HEK293 (cell line): Measurements from ENCODE around the gene TM9SF3.
A peak's percentile ranks its signal among the peaks of the same experiment; 100 is the strongest.

Experiments used
- GLI2 ChIP-seq: fragments of 450-650 bp; formaldehyde crosslinking; IDR thresholded peaks from 2 replicates; pipeline ENCODE4; 2017; ENCODE audit warnings: missing biosample characterization, missing genetic modification characterization, low read depth, borderline replicate concordance
- IKZF3 ChIP-seq: fragments of 450-650 bp; IDR thresholded peaks from 2 replicates; pipeline ENCODE4 v1.5.0; 2018; ENCODE audit warnings: missing biosample characterization, mild to moderate bottlenecking, missing genetic modification characterization, moderate library complexity
- SP3 ChIP-seq: fragments of 450-650 bp; formaldehyde crosslinking; IDR thresholded peaks from 2 replicates; pipeline ENCODE4 v1.5.1; 2016; ENCODE audit warnings: missing biosample characterization, missing genetic modification characterization
- ZBTB1 ChIP-seq: fragments of 450-650 bp; formaldehyde crosslinking; IDR thresholded peaks from 2 replicates; pipeline ENCODE4 v1.5.1; 2016; ENCODE audit warnings: missing biosample characterization, missing genetic modification characterization
- ZNF114 ChIP-seq: fragments of 450-650 bp; formaldehyde crosslinking; IDR thresholded peaks from 2 replicates; pipeline ENCODE4 v1.5.0; 2017; ENCODE audit warnings: missing biosample characterization, missing genetic modification characterization
- ZNF23 ChIP-seq: fragments of 450-650 bp; formaldehyde crosslinking; IDR thresholded peaks from 2 replicates; pipeline ENCODE4 v1.5.1; 2016; ENCODE audit warnings: missing biosample characterization, missing genetic modification characterization, borderline replicate concordance
- ZNF248 ChIP-seq: fragments of 450-650 bp; formaldehyde crosslinking; IDR thresholded peaks from 2 replicates; pipeline ENCODE4 v1.5.1; 2017; ENCODE audit warnings: missing biosample characterization, missing genetic modification characterization
- ZNF274 ChIP-seq, 2 experiments: fragments of 200-500 bp in 1 of 2; fragments of 450-650 bp in 1 of 2; sonication (Bioruptor generic) in 1 of 2; formaldehyde crosslinking in 1 of 2; IDR thresholded peaks; 2 replicates each; pipeline versions ENCODE4 v1.5.1 to v1.6.1; 2014 to 2016; ENCODE audit warnings: borderline replicate concordance in 1 of 2, inconsistent platforms in 1 of 2, low read length in 1 of 2, missing biosample characterization in 1 of 2, missing genetic modification characterization in 1 of 2
- ZNF37A ChIP-seq: fragments of 450-650 bp; IDR thresholded peaks from 2 replicates; pipeline ENCODE4 v1.5.1; 2018; ENCODE audit warnings: missing biosample characterization, missing genetic modification characterization
- ZNF423 ChIP-seq: fragments of 450-650 bp; formaldehyde crosslinking; IDR thresholded peaks from 2 replicates; pipeline ENCODE4 v1.5.1; 2016; ENCODE audit warnings: missing biosample characterization, missing genetic modification characterization
- ZNF521 ChIP-seq: fragments of 450-650 bp; formaldehyde crosslinking; IDR thresholded peaks from 2 replicates; pipeline ENCODE4 v1.5.1; 2017; ENCODE audit warnings: missing biosample characterization, mild to moderate bottlenecking, missing genetic modification characterization
- ZNF529 ChIP-seq: fragments of 450-650 bp; formaldehyde crosslinking; IDR thresholded peaks from 2 replicates; pipeline ENCODE4 v1.5.1; 2017; ENCODE audit warnings: missing genetic modification characterization, missing biosample characterization; ENCODE audit not compliant: insufficient replicate concordance
- ZNF544 ChIP-seq: fragments of 450-650 bp; formaldehyde crosslinking; IDR thresholded peaks from 2 replicates; pipeline ENCODE4 v1.5.0; 2017; ENCODE audit warnings: missing biosample characterization, missing genetic modification characterization
- ZNF549 ChIP-seq: fragments of 450-650 bp; IDR thresholded peaks from 2 replicates; pipeline ENCODE4 v1.5.1; 2018; ENCODE audit warnings: missing biosample characterization, missing genetic modification characterization, mild to moderate bottlenecking, inconsistent platforms, moderate library complexity
- ZNF555 ChIP-seq: fragments of 450-650 bp; formaldehyde crosslinking; conservative IDR thresholded peaks from 2 replicates; pipeline ENCODE4 v1.5.1; 2017; ENCODE audit warnings: missing biosample characterization, mild to moderate bottlenecking, missing genetic modification characterization, inconsistent platforms
- ZNF558 ChIP-seq: fragments of 450-650 bp; formaldehyde crosslinking; IDR thresholded peaks from 2 replicates; pipeline ENCODE4 v1.5.1; 2016; ENCODE audit warnings: missing biosample characterization, missing genetic modification characterization
- ZNF560 ChIP-seq: fragments of 450-650 bp; formaldehyde crosslinking; IDR thresholded peaks from 2 replicates; pipeline ENCODE4 v1.5.1; 2017; ENCODE audit warnings: missing biosample characterization, missing genetic modification characterization, borderline replicate concordance
- ZNF585B ChIP-seq: fragments of 450-650 bp; formaldehyde crosslinking; IDR thresholded peaks from 2 replicates; pipeline ENCODE4 v1.5.1; 2016; ENCODE audit warnings: missing biosample characterization, missing genetic modification characterization
- ZNF624 ChIP-seq: fragments of 450-650 bp; formaldehyde crosslinking; IDR thresholded peaks from 2 replicates; pipeline ENCODE4 v1.5.1; 2017; ENCODE audit warnings: missing biosample characterization, missing genetic modification characterization
- ZNF707 ChIP-seq: fragments of 450-650 bp; formaldehyde crosslinking; IDR thresholded peaks from 2 replicates; pipeline ENCODE4 v1.5.1; 2016; ENCODE audit warnings: missing biosample characterization, missing genetic modification characterization
- ZXDB ChIP-seq: fragments of 450-650 bp; formaldehyde crosslinking; IDR thresholded peaks from 2 replicates; pipeline ENCODE4 v1.5.1; 2016; ENCODE audit warnings: missing biosample characterization, missing genetic modification characterization
- TF ChIP-seq, protein P1 (sequence below): fragments of 450-650 bp; formaldehyde crosslinking; IDR thresholded peaks from 2 replicates; pipeline ENCODE4 v1.5.1; 2016; ENCODE audit warnings: missing biosample characterization, missing genetic modification characterization
- TF ChIP-seq, protein P2 (sequence below): fragments of 450-650 bp; formaldehyde crosslinking; IDR thresholded peaks from 2 replicates; pipeline ENCODE4 v1.5.1; 2017; ENCODE audit warnings: missing biosample characterization, missing genetic modification characterization
- TF ChIP-seq, protein P3 (sequence below): fragments of 450-650 bp; formaldehyde crosslinking; IDR thresholded peaks from 2 replicates; pipeline ENCODE4 v1.5.1; 2016; ENCODE audit warnings: missing biosample characterization, missing genetic modification characterization
- TF ChIP-seq, protein P4 (sequence below): fragments of 450-650 bp; formaldehyde crosslinking; IDR thresholded peaks from 2 replicates; pipeline ENCODE4 v1.5.1; 2016; ENCODE audit warnings: missing biosample characterization, missing genetic modification characterization, low read depth
- TF ChIP-seq, protein P5 (sequence below): fragments of 450-650 bp; formaldehyde crosslinking; IDR thresholded peaks from 2 replicates; pipeline ENCODE4 v1.5.1; 2016; ENCODE audit warnings: missing biosample characterization, missing genetic modification characterization
- TF ChIP-seq, protein P6 (sequence below): sonication (generic); formaldehyde crosslinking; IDR thresholded peaks from 2 replicates; pipeline ENCODE4 v1.8.1; 2022; ENCODE audit warnings: mild to moderate bottlenecking, moderate library complexity, missing genetic modification reagents
- TF ChIP-seq, protein P7 (sequence below): IDR thresholded peaks from 2 replicates; pipeline ENCODE4 v1.6.1; 2011; ENCODE audit warnings: mild to moderate bottlenecking, low read depth, low read length, borderline replicate concordance

TM9SF3 gene

DNA sequence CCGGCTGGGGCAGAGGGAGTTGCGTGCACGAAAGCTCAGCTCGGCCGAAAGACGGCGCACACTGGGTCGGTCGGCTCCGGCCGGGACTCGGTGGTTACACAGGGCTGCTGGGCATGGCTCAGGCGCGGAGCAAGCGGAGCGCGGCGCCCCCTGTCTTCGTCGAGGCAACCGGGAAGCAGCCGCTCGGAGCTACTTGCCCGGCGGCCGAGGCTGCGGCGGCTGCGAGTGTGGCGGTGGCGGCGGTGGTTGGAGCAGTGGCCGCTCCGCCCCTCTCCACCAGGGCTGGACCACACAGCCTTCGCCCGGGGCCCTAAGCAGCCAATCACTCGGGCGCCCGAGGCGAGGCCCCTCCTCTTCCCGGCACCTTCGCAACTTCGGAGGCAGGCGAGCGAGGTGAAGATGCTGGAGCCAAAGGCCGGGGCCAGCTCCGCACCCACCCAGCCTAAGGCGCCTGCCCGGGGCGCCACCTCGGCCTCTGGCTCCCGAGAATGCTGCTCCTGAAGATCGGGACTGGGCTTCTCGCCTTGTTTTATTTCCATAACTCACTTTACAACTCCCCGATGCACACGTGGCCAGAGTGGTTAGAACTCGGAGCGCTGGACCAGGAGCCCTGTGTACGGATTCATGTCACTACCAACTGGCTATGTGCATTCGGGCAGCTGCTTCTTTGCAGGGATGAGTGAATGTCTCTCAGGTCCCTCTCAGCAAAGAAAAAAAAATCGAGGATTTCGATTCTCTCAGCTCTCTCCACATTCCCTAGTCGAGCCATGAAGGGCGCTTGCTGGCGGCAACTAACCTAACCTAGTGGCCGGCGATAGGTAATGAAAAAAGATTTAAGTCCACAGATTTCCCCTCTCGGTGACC, 72.9 kb downstream of the TM9SF3 start, which contains the start of gene TLL2 (continued):
- no peak for TF ChIP-seq GLI2 (tag by site-specific recombination)
- no peak for TF ChIP-seq IKZF3 (tag by site-specific recombination)
- TF ChIP-seq ZNF555 (tag by site-specific recombination), result no peak
- TF ChIP-seq ZXDB (tag by site-specific recombination), result peak; percentile 74; the same call in 1 of the 2 replicates
- no peak for TF ChIP-seq ZNF544 (tag by site-specific recombination)
- TF ChIP-seq, protein P1, sequence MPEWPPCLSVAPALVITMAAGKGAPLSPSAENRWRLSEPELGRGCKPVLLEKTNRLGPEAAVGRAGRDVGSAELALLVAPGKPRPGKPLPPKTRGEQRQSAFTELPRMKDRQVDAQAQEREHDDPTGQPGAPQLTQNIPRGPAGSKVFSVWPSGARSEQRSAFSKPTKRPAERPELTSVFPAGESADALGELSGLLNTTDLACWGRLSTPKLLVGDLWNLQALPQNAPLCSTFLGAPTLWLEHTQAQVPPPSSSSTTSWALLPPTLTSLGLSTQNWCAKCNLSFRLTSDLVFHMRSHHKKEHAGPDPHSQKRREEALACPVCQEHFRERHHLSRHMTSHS (tag by site-specific recombination), result no peak
- TF ChIP-seq ZNF558 (tag by site-specific recombination), result no peak
- TF ChIP-seq ZNF560 (tag by site-specific recombination), result no peak
- TF ChIP-seq, protein P2, sequence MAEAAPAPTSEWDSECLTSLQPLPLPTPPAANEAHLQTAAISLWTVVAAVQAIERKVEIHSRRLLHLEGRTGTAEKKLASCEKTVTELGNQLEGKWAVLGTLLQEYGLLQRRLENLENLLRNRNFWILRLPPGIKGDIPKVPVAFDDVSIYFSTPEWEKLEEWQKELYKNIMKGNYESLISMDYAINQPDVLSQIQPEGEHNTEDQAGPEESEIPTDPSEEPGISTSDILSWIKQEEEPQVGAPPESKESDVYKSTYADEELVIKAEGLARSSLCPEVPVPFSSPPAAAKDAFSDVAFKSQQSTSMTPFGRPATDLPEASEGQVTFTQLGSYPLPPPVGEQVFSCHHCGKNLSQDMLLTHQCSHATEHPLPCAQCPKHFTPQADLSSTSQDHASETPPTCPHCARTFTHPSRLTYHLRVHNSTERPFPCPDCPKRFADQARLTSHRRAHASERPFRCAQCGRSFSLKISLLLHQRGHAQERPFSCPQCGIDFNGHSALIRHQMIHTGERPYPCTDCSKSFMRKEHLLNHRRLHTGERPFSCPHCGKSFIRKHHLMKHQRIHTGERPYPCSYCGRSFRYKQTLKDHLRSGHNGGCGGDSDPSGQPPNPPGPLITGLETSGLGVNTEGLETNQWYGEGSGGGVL (tag by site-specific recombination), result no peak
- TF ChIP-seq, protein P3, sequence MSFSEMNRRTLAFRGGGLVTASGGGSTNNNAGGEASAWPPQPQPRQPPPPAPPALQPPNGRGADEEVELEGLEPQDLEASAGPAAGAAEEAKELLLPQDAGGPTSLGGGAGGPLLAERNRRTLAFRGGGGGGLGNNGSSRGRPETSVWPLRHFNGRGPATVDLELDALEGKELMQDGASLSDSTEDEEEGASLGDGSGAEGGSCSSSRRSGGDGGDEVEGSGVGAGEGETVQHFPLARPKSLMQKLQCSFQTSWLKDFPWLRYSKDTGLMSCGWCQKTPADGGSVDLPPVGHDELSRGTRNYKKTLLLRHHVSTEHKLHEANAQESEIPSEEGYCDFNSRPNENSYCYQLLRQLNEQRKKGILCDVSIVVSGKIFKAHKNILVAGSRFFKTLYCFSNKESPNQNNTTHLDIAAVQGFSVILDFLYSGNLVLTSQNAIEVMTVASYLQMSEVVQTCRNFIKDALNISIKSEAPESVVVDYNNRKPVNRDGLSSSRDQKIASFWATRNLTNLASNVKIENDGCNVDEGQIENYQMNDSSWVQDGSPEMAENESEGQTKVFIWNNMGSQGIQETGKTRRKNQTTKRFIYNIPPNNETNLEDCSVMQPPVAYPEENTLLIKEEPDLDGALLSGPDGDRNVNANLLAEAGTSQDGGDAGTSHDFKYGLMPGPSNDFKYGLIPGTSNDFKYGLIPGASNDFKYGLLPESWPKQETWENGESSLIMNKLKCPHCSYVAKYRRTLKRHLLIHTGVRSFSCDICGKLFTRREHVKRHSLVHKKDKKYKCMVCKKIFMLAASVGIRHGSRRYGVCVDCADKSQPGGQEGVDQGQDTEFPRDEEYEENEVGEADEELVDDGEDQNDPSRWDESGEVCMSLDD (tag by site-specific recombination), result no peak; the same call in 1 of the 2 replicates
- no peak for TF ChIP-seq ZNF23 (tag by site-specific recombination)
- no peak for TF ChIP-seq ZNF423 (tag by site-specific recombination)
- no peak for TF ChIP-seq ZNF529 (tag by site-specific recombination)
- TF ChIP-seq, protein P4, sequence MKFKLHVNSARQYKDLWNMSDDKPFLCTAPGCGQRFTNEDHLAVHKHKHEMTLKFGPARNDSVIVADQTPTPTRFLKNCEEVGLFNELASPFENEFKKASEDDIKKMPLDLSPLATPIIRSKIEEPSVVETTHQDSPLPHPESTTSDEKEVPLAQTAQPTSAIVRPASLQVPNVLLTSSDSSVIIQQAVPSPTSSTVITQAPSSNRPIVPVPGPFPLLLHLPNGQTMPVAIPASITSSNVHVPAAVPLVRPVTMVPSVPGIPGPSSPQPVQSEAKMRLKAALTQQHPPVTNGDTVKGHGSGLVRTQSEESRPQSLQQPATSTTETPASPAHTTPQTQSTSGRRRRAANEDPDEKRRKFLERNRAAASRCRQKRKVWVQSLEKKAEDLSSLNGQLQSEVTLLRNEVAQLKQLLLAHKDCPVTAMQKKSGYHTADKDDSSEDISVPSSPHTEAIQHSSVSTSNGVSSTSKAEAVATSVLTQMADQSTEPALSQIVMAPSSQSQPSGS (tag by site-specific recombination), result no peak
- TF ChIP-seq, protein P5, sequence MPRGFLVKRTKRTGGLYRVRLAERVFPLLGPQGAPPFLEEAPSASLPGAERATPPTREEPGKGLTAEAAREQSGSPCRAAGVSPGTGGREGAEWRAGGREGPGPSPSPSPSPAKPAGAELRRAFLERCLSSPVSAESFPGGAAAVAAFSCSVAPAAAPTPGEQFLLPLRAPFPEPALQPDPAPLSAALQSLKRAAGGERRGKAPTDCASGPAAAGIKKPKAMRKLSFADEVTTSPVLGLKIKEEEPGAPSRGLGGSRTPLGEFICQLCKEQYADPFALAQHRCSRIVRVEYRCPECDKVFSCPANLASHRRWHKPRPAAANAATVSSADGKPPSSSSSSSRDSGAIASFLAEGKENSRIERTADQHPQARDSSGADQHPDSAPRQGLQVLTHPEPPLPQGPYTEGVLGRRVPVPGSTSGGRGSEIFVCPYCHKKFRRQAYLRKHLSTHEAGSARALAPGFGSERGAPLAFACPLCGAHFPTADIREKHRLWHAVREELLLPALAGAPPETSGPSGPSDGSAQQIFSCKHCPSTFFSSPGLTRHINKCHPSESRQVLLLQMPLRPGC, result no peak
- no peak for TF ChIP-seq ZNF707 (tag by site-specific recombination)
- no peak for TF ChIP-seq ZNF585B (tag by site-specific recombination)
- no peak for TF ChIP-seq ZNF549 (tag by site-specific recombination)
- TF ChIP-seq ZNF274 (IDR thresholded peaks at IDR 0.05; ENCODE audit: low read length), result no peak
- no peak for TF ChIP-seq ZNF274 (tag by site-specific recombination; IDR thresholded peaks at IDR 0.05; ENCODE audit: borderline replicate concordance)
- no peak for TF ChIP-seq ZNF521 (tag by site-specific recombination)
- TF ChIP-seq, protein P6, sequence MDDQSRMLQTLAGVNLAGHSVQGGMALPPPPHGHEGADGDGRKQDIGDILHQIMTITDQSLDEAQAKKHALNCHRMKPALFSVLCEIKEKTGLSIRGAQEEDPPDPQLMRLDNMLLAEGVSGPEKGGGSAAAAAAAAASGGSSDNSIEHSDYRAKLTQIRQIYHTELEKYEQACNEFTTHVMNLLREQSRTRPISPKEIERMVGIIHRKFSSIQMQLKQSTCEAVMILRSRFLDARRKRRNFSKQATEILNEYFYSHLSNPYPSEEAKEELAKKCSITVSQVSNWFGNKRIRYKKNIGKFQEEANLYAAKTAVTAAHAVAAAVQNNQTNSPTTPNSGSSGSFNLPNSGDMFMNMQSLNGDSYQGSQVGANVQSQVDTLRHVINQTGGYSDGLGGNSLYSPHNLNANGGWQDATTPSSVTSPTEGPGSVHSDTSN, result 0 out of 2 replicates have a peak, but pooled peaks have one; percentile 44
- no peak for TF ChIP-seq ZNF114
- no peak for TF ChIP-seq ZBTB1
- peak; percentile 71 for TF ChIP-seq SP3 (tag by site-specific recombination)
- TF ChIP-seq ZNF248 (tag by site-specific recombination), result no peak
- TF ChIP-seq ZNF37A, result no peak
- TF ChIP-seq, protein P7, sequence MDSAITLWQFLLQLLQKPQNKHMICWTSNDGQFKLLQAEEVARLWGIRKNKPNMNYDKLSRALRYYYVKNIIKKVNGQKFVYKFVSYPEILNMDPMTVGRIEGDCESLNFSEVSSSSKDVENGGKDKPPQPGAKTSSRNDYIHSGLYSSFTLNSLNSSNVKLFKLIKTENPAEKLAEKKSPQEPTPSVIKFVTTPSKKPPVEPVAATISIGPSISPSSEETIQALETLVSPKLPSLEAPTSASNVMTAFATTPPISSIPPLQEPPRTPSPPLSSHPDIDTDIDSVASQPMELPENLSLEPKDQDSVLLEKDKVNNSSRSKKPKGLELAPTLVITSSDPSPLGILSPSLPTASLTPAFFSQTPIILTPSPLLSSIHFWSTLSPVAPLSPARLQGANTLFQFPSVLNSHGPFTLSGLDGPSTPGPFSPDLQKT, result no peak
- TF ChIP-seq ZNF624 (tag by site-specific recombination), result no peak
